ENCODE data around the gene TTC21B. TPM values are rescaled to one million over a fixed set of nuclear protein-coding genes. Genes with fewer than 3 reads are reported as not detected.

Gene TTC21B
- total RNA-seq, 1 experiment from 2014 or later: 20.8 TPM

GRCh38 chr2:165911981-165912380, 41.6 kb downstream of the TTC21B start (continued):
- TF ChIP-seq USF2 (CRISPR knock-in tag; IDR thresholded peaks at IDR 0.05): no peak
- no peak for TF ChIP-seq TEAD1 (CRISPR knock-in tag; IDR thresholded peaks at IDR 0.05)
- TF ChIP-seq ZBTB43 (CRISPR knock-in tag; IDR thresholded peaks at IDR 0.05): no peak
- TF ChIP-seq EMX1 (CRISPR knock-in tag; IDR thresholded peaks at IDR 0.05): no peak
- TF ChIP-seq NFATC4 (CRISPR knock-in tag; IDR thresholded peaks at IDR 0.05): no peak
- TF ChIP-seq IRF1 (CRISPR knock-in tag; IDR thresholded peaks at IDR 0.05): no peak
- TF ChIP-seq STAT6 (CRISPR knock-in tag; conservative IDR thresholded peaks at IDR 0.05; ENCODE audit: low read depth): no peak
- TF ChIP-seq ZNF532 (CRISPR knock-in tag; IDR thresholded peaks at IDR 0.05; ENCODE audit: borderline replicate concordance): no peak
- no peak for TF ChIP-seq ZNF416 (CRISPR knock-in tag; IDR thresholded peaks at IDR 0.05)
- no peak for TF ChIP-seq ZNF425 (CRISPR knock-in tag; conservative IDR thresholded peaks at IDR 0.05)

GRCh38 chr2:165911231-165911630, 42.3 kb downstream of the TTC21B start:
- Mint-ChIP-seq H3K4me3 (no peak overlapping the region), H3K4me1 (no peaks in the 10 kb centered on the region), H3K27me3 (ENCODE audit: low read depth) (no peaks in the 10 kb centered on the region), H3K27ac (no peak overlapping the region), H3K36me3 (peaks cover 27% of the 10 kb centered on the region), H3K9me3 (no peaks in the 10 kb centered on the region)
- ATAC-seq (no peak), DNase-seq (ENCODE audit: low spot score) (no peak)
- ChIA-PET POLR2A (interaction anchor here (0.6 kb wide), 1 partner anchor 23 kb away, joined by 10 read pairs; no protein-coding TSS in a partner anchor), CTCF (interaction anchor here (0.8 to 0.9 kb wide), 2 partner anchors 37 to 40 kb away, joined by 3 read pairs; no protein-coding TSS in a partner anchor)
- TF ChIP-seq NR1H2 (CRISPR knock-in tag; IDR thresholded peaks at IDR 0.05) (no peak), ZSCAN18 (CRISPR knock-in tag; IDR thresholded peaks at IDR 0.05) (no peak), CDX4 (CRISPR knock-in tag; IDR thresholded peaks at IDR 0.05; ENCODE audit: borderline replicate concordance) (no peak), NR2C2 (CRISPR knock-in tag; IDR thresholded peaks at IDR 0.05) (no peak), PREB (CRISPR knock-in tag; IDR thresholded peaks at IDR 0.05; ENCODE audit: borderline replicate concordance) (no peak), ZNF671 (CRISPR knock-in tag; IDR thresholded peaks at IDR 0.05) (no peak), HMGXB4 (CRISPR knock-in tag; IDR thresholded peaks at IDR 0.05) (no peak), PRRX2 (CRISPR knock-in tag; IDR thresholded peaks at IDR 0.05) (no peak), SMAD3 (CRISPR knock-in tag; IDR thresholded peaks at IDR 0.05; ENCODE audit: borderline replicate concordance) (no peak)
